SK-N-SH treated with all-trans-retinoic acid at 6 μM for 48 hours (cell line): ENCODE measurements around the gene NECAB3.

Experiments
- ATAC-seq: fragments of 200-7000 bp; cut with Tn5 transposase; 3 replicates; pipeline ENCODE4 v1.9.1; 2020; ENCODE audit warnings: mild to moderate bottlenecking, moderate library complexity
- ARNTL ChIP-seq: fragments of 450-650 bp; formaldehyde crosslinking; IDR thresholded peaks from 2 replicates; pipeline ENCODE4 v1.5.0; 2020; ENCODE audit warnings: low read depth, mild to moderate bottlenecking, moderate library complexity, borderline replicate concordance
- CSDC2 ChIP-seq: fragments of 250-450 bp; sonication (Bioruptor Pico); IDR thresholded peaks from 2 replicates; pipeline ENCODE4 v1.5.0; 2020; ENCODE audit warnings: mild to moderate bottlenecking, moderate library complexity
- ESRRG ChIP-seq: fragments of 250-450 bp; sonication (Bioruptor Pico); IDR thresholded peaks from 2 replicates; pipeline ENCODE4 v1.6.1; 2021; ENCODE audit warnings: mild to moderate bottlenecking
- GLIS3 ChIP-seq: fragments of 250-450 bp; sonication (Bioruptor Pico); IDR thresholded peaks from 2 replicates; pipeline ENCODE4 v1.5.0; 2020; ENCODE audit warnings: mild to moderate bottlenecking, moderate library complexity
- ISL1 ChIP-seq: fragments of 250-450 bp; sonication (Bioruptor Pico); IDR thresholded peaks from 2 replicates; pipeline ENCODE4 v2.1.2; 2022; ENCODE audit warnings: mild to moderate bottlenecking, moderate library complexity
- OSR1 ChIP-seq: fragments of 250-450 bp; sonication (Bioruptor Pico); IDR thresholded peaks from 2 replicates; pipeline ENCODE4 v1.8.0; 2022; ENCODE audit warnings: moderate library complexity, mild to moderate bottlenecking, inconsistent platforms
- PPARA ChIP-seq: fragments of 250-450 bp; sonication (Bioruptor Pico); IDR thresholded peaks from 2 replicates; pipeline ENCODE4 v1.5.0; 2020; ENCODE audit warnings: mild to moderate bottlenecking, borderline replicate concordance
- RARB ChIP-seq: fragments of 250-450 bp; sonication (Bioruptor Pico); IDR thresholded peaks from 2 replicates; pipeline ENCODE4 v1.8.0; 2021; ENCODE audit warnings: mild to moderate bottlenecking, moderate library complexity
- SNAI2 ChIP-seq: fragments of 250-450 bp; sonication (Bioruptor Pico); IDR thresholded peaks from 2 replicates; pipeline ENCODE4 v1.5.0; 2020; ENCODE audit warnings: mild to moderate bottlenecking, moderate library complexity
- TOX ChIP-seq: fragments of 250-450 bp; sonication (Bioruptor Pico); IDR thresholded peaks from 2 replicates; pipeline ENCODE4 v1.8.0; 2021; ENCODE audit warnings: mild to moderate bottlenecking, moderate library complexity, borderline replicate concordance
- ZC3H10 ChIP-seq: fragments of 250-450 bp; sonication (Bioruptor Pico); IDR thresholded peaks from 2 replicates; pipeline ENCODE4 v1.5.1; 2021; ENCODE audit warnings: mild to moderate bottlenecking, moderate library complexity
- ZFP3 ChIP-seq: fragments of 250-450 bp; sonication (Bioruptor Pico); IDR thresholded peaks from 2 replicates; pipeline ENCODE4 v1.5.0; 2020; ENCODE audit warnings: mild to moderate bottlenecking, moderate library complexity
- ZFP30 ChIP-seq: fragments of 450-650 bp; formaldehyde crosslinking; IDR thresholded peaks from 2 replicates; pipeline ENCODE4 v1.5.0; 2022; ENCODE audit warnings: mild to moderate bottlenecking, moderate library complexity
- ZNF565 ChIP-seq: fragments of 450-650 bp; formaldehyde crosslinking; conservative IDR thresholded peaks from 2 replicates; pipeline ENCODE4 v1.5.0; 2020; ENCODE audit warnings: low read depth, mild to moderate bottlenecking, moderate library complexity
- ZNF70 ChIP-seq: fragments of 450-650 bp; formaldehyde crosslinking; IDR thresholded peaks from 2 replicates; pipeline ENCODE4 v1.5.0; 2020; ENCODE audit warnings: mild to moderate bottlenecking, moderate library complexity
- ZNF8 ChIP-seq: fragments of 450-650 bp; formaldehyde crosslinking; IDR thresholded peaks from 2 replicates; pipeline ENCODE4 v1.5.0; 2020; ENCODE audit warnings: mild to moderate bottlenecking, moderate library complexity
- TF ChIP-seq, protein P1 (sequence below): fragments of 250-450 bp; sonication (Bioruptor Pico); IDR thresholded peaks from 2 replicates; pipeline ENCODE4 v1.5.0; 2020; ENCODE audit warnings: mild to moderate bottlenecking, moderate library complexity
- TF ChIP-seq, protein P2 (sequence below): fragments of 250-450 bp; sonication (Bioruptor Pico); IDR thresholded peaks from 2 replicates; pipeline ENCODE4 v1.8.0; 2020; ENCODE audit warnings: mild to moderate bottlenecking, moderate library complexity, borderline replicate concordance
- TF ChIP-seq, protein P3 (sequence below): fragments of 250-450 bp; sonication (Bioruptor Pico); IDR thresholded peaks from 2 replicates; pipeline ENCODE4 v1.8.0; 2021; ENCODE audit warnings: low read depth, mild to moderate bottlenecking, moderate library complexity, borderline replicate concordance
- TF ChIP-seq, protein P4 (sequence below): fragments of 250-450 bp; sonication (Bioruptor Pico); IDR thresholded peaks from 2 replicates; pipeline ENCODE4 v1.5.1; 2021; ENCODE audit warnings: mild to moderate bottlenecking, moderate library complexity
- TF ChIP-seq, protein P5 (sequence below): fragments of 250-450 bp; sonication (Bioruptor Pico); IDR thresholded peaks from 2 replicates; pipeline ENCODE4 v1.5.1; 2020; ENCODE audit warnings: low read depth, mild to moderate bottlenecking, moderate library complexity

NECAB3 gene

DNA sequence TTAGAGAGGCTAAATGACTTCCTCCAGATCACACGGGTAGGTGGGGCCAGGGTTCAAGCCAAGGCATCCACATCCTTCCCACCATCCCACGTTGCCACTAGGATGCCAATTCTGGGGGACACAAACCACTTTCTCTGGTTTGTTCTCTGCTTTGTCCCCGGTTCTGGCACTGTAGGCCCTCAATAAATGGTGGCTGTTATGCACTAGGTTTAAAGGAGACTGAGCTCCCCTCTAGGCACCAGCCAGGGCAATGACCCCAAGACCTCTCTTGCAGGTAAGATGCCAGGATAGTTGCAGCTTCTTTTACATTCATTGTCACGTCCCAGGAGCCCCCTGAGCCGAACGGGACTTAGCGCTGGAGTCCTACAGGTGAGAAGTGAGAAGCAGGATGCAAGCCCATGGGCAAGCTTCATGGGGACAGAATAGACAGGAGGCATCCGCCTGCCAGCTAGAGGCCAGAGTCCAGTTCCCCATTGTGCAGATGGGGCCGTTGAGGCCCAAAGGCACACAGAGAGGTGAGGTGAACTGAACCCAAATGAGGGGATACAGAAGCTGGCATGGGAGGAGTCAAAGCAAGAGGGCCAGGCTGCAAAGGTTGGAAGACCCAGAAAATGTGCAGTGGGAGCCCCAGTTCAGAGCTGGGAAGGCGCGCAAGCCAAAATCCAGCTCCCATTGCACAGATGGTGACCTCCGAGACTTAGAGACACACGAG, 45.2 kb upstream of the NECAB3 start:
- ATAC-seq = peak; percentile 3; the same call in 2 of the 3 replicates
- TF ChIP-seq, protein P1, sequence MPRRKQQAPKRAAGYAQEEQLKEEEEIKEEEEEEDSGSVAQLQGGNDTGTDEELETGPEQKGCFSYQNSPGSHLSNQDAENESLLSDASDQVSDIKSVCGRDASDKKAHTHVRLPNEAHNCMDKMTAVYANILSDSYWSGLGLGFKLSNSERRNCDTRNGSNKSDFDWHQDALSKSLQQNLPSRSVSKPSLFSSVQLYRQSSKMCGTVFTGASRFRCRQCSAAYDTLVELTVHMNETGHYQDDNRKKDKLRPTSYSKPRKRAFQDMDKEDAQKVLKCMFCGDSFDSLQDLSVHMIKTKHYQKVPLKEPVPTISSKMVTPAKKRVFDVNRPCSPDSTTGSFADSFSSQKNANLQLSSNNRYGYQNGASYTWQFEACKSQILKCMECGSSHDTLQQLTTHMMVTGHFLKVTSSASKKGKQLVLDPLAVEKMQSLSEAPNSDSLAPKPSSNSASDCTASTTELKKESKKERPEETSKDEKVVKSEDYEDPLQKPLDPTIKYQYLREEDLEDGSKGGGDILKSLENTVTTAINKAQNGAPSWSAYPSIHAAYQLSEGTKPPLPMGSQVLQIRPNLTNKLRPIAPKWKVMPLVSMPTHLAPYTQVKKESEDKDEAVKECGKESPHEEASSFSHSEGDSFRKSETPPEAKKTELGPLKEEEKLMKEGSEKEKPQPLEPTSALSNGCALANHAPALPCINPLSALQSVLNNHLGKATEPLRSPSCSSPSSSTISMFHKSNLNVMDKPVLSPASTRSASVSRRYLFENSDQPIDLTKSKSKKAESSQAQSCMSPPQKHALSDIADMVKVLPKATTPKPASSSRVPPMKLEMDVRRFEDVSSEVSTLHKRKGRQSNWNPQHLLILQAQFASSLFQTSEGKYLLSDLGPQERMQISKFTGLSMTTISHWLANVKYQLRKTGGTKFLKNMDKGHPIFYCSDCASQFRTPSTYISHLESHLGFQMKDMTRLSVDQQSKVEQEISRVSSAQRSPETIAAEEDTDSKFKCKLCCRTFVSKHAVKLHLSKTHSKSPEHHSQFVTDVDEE = no peak
- TF ChIP-seq OSR1 (CRISPR knock-in tag) = no peak
- TF ChIP-seq ARNTL (CRISPR knock-in tag) = no peak
- TF ChIP-seq, protein P2, sequence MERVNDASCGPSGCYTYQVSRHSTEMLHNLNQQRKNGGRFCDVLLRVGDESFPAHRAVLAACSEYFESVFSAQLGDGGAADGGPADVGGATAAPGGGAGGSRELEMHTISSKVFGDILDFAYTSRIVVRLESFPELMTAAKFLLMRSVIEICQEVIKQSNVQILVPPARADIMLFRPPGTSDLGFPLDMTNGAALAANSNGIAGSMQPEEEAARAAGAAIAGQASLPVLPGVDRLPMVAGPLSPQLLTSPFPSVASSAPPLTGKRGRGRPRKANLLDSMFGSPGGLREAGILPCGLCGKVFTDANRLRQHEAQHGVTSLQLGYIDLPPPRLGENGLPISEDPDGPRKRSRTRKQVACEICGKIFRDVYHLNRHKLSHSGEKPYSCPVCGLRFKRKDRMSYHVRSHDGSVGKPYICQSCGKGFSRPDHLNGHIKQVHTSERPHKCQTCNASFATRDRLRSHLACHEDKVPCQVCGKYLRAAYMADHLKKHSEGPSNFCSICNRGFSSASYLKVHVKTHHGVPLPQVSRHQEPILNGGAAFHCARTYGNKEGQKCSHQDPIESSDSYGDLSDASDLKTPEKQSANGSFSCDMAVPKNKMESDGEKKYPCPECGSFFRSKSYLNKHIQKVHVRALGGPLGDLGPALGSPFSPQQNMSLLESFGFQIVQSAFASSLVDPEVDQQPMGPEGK = no peak
- TF ChIP-seq ISL1 = no peak
- TF ChIP-seq ZNF565 (CRISPR knock-in tag) = no peak
- TF ChIP-seq GLIS3 = no peak
- TF ChIP-seq ZNF70 (CRISPR knock-in tag) = no peak

DNA sequence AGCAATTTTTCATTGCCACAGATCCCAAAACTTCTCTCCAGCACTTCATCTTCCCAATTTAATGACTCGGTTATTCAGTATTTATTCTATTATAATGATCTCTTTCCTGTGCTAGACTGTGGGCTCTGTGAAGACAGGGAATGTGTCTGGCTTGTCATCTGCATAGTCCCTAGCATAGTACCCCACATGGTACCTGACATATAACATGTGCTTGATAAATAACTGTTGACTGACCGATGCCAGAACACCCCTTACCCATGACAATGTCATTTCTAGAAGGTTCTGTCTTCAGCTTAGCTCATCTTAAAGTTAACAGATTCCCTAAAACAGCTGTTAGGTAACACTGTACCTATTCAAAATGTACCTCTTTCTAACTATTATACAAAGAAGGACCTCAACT, 42.3 kb upstream of the NECAB3 start:
- ATAC-seq = no peak
- TF ChIP-seq ZFP30 (CRISPR knock-in tag) (no peak), GLIS3 (no peak), ARNTL (CRISPR knock-in tag) (no peak), ZNF8 (no peak)
- TF ChIP-seq, protein P2 = no peak

DNA sequence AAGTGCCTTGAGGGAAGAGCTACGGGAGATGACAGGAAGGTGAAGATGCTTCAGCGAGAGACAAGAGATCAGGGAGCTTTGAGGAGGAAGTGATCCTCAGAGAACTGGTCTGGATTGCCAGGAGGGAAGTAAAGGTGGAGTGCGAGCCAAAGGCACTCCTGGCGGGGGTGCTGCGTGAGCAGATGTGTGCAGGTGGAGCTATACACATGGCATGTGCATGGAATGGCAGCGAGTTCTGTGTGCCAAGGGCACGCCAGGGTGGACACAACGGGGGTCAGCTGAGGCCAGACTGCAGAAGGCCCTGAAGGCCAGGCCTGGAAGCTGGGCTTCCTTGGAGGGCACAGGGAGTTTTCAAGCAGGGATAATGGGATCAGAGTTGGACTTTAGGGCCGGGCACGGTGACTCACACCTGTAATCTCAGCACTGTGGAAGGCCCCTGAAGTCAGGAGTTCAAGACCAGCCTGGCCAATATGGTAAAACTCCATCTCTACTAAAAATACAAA, 39.7 kb upstream of the NECAB3 start:
- no peak for ATAC-seq
- TF ChIP-seq, protein P3, sequence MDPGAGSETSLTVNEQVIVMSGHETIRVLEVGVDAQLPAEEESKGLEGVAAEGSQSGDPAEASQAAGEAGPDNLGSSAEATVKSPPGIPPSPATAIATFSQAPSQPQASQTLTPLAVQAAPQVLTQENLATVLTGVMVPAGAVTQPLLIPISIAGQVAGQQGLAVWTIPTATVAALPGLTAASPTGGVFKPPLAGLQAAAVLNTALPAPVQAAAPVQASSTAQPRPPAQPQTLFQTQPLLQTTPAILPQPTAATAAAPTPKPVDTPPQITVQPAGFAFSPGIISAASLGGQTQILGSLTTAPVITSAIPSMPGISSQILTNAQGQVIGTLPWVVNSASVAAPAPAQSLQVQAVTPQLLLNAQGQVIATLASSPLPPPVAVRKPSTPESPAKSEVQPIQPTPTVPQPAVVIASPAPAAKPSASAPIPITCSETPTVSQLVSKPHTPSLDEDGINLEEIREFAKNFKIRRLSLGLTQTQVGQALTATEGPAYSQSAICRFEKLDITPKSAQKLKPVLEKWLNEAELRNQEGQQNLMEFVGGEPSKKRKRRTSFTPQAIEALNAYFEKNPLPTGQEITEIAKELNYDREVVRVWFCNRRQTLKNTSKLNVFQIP (CRISPR knock-in tag) = no peak
- TF ChIP-seq ZFP30 (CRISPR knock-in tag) (no peak), ZC3H10 (CRISPR knock-in tag) (no peak), ZNF70 (CRISPR knock-in tag) (no peak), GLIS3 (no peak), RARB (CRISPR knock-in tag) (no peak), ESRRG (CRISPR knock-in tag) (no peak), SNAI2 (CRISPR knock-in tag) (no peak), PPARA (CRISPR knock-in tag) (no peak), CSDC2 (no peak), TOX (no peak), ZNF8 (no peak), OSR1 (CRISPR knock-in tag) (no peak), ZFP3 (CRISPR knock-in tag) (no peak), ZNF565 (CRISPR knock-in tag) (no peak), ARNTL (CRISPR knock-in tag) (no peak)
- TF ChIP-seq, protein P4, sequence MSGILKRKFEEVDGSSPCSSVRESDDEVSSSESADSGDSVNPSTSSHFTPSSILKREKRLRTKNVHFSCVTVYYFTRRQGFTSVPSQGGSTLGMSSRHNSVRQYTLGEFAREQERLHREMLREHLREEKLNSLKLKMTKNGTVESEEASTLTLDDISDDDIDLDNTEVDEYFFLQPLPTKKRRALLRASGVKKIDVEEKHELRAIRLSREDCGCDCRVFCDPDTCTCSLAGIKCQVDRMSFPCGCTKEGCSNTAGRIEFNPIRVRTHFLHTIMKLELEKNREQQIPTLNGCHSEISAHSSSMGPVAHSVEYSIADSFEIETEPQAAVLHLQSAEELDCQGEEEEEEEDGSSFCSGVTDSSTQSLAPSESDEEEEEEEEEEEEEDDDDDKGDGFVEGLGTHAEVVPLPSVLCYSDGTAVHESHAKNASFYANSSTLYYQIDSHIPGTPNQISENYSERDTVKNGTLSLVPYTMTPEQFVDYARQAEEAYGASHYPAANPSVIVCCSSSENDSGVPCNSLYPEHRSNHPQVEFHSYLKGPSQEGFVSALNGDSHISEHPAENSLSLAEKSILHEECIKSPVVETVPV (CRISPR knock-in tag) = no peak
- TF ChIP-seq, protein P2 = no peak
- TF ChIP-seq, protein P5, sequence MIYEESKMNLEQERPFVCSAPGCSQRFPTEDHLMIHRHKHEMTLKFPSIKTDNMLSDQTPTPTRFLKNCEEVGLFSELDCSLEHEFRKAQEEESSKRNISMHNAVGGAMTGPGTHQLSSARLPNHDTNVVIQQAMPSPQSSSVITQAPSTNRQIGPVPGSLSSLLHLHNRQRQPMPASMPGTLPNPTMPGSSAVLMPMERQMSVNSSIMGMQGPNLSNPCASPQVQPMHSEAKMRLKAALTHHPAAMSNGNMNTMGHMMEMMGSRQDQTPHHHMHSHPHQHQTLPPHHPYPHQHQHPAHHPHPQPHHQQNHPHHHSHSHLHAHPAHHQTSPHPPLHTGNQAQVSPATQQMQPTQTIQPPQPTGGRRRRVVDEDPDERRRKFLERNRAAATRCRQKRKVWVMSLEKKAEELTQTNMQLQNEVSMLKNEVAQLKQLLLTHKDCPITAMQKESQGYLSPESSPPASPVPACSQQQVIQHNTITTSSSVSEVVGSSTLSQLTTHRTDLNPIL (CRISPR knock-in tag) = no peak
